GM21737 (cell line): ENCODE results near the gene ZNF423.

Experiments
- ATAC-seq: cut with Tn5 transposase; IDR thresholded peaks from one replicate; pipeline ENCODE4 v1.9.1; 2021; ENCODE audit warnings: mild to moderate bottlenecking, moderate library complexity; ENCODE audit not compliant: unreplicated experiment

Gene ZNF423

GRCh38 chr16:49756775-49757558 lies 98.9 kb downstream of the ZNF423 start:
- no peak for ATAC-seq

DNA sequence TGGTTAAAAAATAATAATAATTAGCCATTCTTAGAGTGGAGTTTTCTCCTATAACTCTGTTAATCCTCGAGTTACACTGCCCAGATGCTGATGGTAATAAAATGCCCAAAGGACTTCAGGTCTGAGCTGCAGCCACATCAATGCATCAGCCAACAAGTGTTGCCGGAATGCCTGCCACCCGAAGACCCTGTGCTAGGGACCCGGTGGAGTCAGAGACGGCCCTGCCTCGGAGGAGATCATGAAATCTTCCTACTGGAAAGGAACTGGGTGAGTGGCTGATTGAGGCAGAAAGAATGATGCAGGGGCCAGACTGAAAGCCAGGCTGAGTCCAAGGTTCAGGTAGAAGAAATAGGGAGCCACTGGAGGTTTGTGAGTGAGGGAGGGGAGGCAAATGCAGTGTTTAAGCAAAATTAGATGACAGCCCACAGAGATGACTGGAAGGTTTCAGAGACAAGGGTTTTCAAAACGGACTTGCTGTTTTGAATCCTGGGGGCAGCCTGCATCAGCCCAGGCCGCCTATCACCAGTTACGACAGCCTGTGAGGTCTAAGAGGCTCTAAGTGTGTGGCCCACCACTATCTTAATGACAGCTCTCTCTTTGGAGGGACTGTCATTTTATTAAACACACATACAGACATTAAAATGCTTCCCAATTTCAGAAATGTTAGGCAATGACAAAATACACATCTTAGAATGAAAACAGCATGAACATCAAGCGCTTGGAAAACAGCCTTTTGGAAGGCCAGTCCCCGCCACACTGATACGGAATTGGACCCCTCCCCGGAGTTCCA lies 100.0 kb downstream of the ZNF423 start:
- ATAC-seq, result no peak

GRCh38 chr16:49755313-49755620 lies 100.6 kb downstream of the ZNF423 start:
- ATAC-seq, result no peak

DNA sequence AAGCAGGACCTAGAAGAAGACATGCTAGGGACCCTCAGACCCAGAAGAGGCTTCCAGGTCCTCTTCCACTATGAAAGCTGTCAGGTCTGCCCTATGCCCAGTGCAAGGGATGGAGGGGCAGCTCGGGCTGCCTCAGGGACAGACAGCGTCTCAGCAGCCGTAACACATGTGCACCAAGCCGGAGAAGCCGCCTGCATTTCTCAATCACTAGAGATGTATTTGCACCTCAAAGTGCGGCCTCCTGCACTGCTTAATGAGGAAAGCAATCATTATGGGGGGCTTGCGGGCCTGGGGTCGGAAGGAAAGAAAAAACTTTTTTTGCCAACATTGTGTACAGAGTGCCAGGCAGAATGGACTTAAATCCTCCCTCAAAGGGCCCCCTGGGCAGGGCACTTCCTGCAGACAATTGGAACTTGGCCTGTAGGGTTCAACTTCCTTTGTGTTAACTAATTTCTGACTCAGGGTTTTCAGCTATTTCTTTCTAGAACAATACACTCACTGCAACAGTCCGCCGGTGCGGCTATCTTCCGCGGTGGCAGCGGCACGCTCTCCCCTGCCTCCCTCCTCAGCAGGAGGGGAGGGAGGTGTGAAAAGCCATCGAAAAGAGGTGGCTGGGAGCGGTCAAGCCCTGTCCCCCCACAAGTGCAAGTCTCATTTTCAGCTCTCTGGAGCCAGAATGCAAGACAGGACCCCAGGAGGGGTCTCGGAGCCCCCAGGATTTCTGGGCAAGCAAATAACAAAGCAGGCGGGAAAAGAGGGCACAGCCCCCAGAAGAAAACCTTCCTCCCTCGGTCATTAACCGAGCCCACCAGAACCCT lies 101.2 kb downstream of the ZNF423 start:
- no peak for ATAC-seq

DNA sequence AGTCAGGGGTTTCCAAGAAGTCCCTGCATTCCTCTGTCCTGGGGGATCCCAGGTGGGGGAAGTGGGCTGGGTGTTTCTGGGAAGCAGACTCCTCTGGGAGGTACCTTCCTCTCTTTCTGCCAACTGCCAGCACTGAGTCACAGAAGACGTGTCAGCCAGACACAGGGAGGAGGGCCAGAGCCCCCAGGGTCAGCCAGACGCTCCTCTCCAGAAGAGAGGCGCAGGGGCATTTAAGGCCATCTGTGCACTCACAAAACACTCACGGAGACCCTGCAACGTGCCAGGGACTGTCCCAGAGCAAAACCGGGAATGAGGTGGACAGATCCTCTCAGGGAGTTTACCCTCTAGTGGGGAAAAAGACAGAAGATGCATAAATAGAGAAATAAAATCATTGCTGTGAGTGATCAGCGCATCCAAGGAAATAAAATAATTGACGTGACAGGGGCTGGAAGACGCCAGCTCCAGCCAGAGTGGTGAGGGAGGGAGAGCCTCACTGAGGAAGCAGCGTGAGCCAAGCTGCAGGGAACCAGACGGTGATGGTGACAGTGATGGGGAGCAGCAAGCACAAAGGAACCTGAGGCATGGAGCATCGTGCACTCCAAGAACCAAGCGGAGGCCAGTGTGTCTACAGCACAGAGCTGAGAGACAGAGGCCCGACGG lies 105.4 kb downstream of the ZNF423 start:
- no peak for ATAC-seq

DNA sequence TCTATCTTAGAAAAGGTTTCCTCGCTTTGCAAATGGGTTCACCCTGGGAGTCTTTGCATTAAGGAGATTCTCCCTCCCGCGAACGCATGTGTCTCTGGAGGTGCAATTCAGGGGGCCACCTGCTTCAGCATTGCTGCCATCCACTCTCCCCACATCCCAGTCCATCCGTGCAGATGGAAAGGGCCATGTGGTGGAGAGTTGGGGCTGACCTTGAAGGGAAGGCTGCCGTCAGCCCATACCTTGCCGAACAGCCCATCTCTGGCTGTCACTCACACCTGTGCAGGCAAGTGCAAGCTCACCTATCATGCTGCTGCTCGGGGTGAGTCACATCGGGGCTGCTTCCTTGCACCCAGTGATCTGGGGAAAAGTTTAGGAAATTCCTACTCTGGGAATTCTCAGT lies 106.1 kb downstream of the ZNF423 start:
- ATAC-seq, result no peak

GRCh38 chr16:49748322-49748721 lies 107.6 kb downstream of the ZNF423 start:
- ATAC-seq, result no peak

GRCh38 chr16:49747654-49748053 lies 108.3 kb downstream of the ZNF423 start:
- no peak for ATAC-seq

DNA sequence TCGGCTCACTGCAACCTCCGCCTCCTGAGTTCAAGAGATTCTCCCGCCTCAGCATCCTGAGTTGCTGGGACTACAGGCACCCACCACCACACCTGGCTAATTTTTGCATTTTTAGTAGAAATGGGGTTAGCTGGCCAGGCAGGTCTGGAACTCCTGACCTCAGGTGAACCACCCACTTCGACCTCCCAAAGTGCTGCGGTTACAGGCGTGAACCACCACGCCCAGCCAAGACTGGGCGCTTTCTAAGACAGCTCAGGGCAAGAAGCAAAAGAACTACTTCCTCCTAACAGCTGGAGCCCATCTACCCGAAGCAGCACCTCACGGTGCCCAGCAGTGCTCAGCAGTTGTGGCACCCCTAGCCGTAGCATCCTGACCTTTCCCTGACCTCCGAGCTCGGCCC lies 109.4 kb downstream of the ZNF423 start:
- ATAC-seq, result no peak

GRCh38 chr16:49745311-49745747 lies 110.6 kb downstream of the ZNF423 start:
- no peak for ATAC-seq

DNA sequence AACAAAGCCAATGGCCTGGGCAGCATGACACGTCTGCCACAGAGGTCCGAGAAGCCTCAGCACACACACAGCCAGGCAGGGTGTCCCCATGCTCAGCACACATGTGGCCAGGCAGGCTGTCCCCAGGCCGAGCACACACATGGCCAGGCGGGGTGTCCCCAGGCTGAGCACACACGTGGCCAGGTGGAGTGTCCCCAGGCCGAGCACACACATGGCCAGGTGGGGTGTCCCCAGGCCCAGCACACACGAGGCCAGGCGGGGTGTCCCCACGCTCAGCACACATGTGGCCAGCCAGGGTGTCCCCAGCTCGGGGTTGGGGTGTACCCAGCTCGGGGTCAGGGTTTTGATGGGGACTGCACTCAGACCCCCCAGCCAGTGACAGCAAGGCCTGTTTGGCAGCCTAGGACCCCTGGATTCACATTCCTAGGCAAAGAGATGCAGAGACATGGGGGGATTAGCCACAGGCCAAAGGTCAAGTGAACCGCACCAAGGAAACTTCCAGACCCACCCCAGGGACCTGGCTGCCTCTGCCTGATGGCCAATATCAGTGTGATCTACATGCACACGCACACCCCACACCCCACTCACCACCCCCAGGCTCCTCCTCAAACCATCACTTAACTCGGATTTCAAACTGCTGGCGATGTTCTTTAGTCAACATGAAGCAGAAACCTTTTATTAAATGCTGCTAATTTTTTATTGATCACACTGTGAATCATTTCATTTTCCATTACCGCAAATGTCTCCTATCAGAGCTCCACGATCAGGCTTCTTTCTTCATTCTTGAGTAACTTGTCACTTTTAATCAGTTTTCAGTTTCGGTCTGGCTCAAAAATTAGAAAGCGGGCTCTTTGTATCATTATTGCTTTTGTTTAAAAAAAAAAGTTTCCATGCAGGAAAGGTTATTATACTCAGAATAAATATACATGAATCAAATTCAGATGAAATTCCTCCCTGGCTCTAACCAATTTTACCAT lies 111.4 kb downstream of the ZNF423 start:
- ATAC-seq, result no peak

- ATAC-seq, result no peak
Observed at GRCh38 chr16:49743658-49744057, 112.3 kb downstream of the ZNF423 start.

DNA sequence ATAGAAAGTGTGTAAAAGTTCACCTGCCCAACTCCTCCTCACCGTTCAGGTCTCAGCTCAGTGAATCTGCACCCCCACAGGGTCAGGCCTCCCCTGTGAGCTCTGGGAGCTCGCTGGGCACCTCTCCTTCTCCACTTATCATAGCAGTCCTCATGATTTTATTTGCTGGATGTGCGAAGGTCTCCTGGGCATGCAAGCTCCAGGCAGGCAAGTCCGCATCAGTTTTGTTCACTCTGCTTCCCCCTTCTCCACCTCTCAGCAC lies 112.8 kb downstream of the ZNF423 start:
- no peak for ATAC-seq

GRCh38 chr16:49742428-49743202 lies 113.3 kb downstream of the ZNF423 start:
- no peak for ATAC-seq

- ATAC-seq, result no peak
Observed at GRCh38 chr16:49740256-49740655, 115.7 kb downstream of the ZNF423 start.

GRCh38 chr16:49739381-49739780 lies 116.5 kb downstream of the ZNF423 start:
- ATAC-seq, result no peak

DNA sequence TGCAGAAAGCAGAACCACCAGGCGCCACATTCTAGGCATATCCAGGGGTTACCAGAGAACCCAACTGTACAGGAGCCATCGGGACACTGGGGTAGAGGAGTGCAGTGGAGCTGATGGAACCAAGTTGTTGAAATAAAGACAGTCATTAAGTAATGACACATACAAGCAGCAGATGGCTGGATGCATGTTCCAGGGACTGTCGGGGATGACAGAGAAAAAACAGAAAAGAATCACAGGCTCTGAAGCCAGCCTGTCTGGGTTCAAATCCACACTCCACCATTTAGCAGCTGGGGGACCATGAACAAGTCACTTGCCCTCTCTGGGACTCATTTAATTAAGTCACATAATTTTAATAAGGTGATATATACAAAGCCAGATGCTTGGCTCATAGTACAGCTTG lies 117.1 kb downstream of the ZNF423 start:
- no peak for ATAC-seq

GRCh38 chr16:49738001-49738400 lies 117.9 kb downstream of the ZNF423 start:
- no peak for ATAC-seq

GRCh38 chr16:49737541-49737940 lies 118.4 kb downstream of the ZNF423 start:
- ATAC-seq, result no peak
